ENCODE results near the gene C20orf96.

DNA sequence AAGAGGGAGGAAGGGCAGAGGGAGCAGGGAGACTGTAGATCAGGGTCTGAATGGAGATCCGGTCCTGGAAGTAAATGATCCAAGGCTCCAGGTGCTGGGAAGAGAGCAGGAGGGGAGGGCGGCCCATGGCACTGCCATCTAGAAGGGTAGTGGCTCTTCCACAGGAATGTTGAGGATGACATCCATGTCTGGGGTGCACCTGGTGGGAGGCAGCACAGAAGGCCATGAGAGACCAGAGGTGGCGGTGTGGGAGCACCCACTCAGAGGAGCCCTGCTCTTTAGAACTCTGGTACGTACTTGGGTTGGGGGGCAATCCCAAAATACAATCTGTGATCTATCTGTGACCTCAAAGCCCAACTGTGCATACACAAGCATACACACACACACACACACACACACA, 19.5 kb downstream of the C20orf96 start:
- TF ChIP-seq CTCF (conservative IDR thresholded peaks at IDR 0.05; ENCODE audit: low read depth in 2 of 2): no peak; a peak in 1 of 4 replicates
- no peak for TF ChIP-seq EZH2 (IDR thresholded peaks at IDR 0.05; ENCODE audit: low read depth, unreplicated experiment)
- TF ChIP-seq ETS1 (IDR thresholded peaks at IDR 0.05): no peak
- no peak for TF ChIP-seq CREB1 (CRISPR knock-in tag; IDR thresholded peaks at IDR 0.05; ENCODE audit: low read depth)
- no peak for TF ChIP-seq POLR2AphosphoS5 (IDR thresholded peaks at IDR 0.05; ENCODE audit: low read depth)
- TF ChIP-seq EZH2phosphoT487 (IDR thresholded peaks at IDR 0.05; ENCODE audit: unreplicated experiment): no peak
- no peak for TF ChIP-seq ZNF331 (CRISPR knock-in tag; IDR thresholded peaks at IDR 0.05; ENCODE audit: low read depth)
